Measurements from ENCODE around the gene ARID5B.

ARID5B gene

DNA sequence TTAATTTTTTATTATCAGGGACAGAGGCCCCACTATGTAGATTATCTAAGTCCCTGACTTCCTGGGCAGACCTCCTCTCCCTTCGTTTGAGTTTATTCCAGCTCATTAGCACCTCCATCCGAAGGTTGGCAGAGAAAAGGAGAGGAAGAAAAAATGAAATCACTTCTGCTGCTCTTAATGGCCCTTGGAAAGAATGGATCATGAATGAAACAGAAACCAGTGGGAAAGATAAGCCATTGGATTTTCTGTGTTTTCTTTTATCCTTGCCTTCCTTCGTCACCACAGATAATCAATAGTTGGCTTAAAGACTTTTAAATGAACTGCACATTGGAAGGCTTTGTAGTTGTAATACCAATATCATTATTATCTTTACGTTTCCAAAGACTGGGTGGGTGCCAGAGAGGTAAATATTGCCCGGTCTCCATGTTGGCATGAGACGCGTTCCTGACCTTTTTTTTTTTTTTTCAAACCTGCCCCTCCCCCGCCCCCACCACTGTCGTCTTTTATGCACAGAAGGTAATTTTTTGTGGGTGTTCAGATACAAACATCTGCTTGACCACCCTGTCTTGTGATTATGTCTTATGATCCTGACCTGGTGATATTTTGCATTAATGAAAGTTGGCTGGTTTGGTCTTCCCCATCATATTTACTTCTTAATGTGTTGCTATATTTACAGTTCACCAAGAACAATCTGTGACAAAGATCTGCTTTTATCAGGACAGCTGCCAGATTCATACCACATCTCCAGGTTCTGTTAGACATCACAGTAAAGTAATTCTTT, 116.8 kb downstream of the ARID5B start:
- TF ChIP-seq GATA3 (IDR thresholded peaks at IDR 0.05; ENCODE audit: low read depth, low read length), result no peak
- TF ChIP-seq GATA2 (IDR thresholded peaks at IDR 0.05; ENCODE audit: low read depth, low read length), result no peak

DNA sequence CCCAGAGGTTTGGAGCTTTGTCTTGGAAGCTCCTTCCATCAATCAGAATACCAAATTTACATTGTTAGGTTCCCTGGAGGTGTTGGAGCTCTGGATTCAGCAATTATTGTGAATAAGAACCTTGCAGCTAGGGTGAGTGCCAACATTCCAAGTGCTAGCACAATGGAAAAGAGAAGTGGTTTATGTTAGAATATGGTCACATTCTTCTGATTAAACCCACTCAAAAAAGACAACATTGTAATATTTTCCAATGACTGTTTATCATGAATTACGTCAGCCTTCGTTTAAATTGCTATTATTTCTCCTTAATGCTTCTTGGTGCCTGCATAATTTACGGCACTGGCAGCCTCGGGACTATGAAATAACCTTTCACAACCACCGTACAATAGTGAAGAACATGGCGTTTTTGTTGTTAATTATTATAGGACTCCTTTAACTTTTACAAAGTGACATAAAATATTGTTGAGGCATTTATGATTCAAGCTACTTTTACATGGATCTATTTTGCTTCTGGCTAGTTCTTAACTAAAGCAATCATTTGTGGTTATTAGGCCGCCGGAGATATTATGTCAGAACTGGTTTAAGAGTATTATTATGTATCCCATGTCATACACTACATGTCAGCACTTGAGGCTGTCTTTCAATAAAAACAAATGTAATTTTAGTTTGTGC, 117.7 kb downstream of the ARID5B start:
- TF ChIP-seq GATA3 (IDR thresholded peaks at IDR 0.05; ENCODE audit: low read depth, low read length) (no peak), GATA2 (IDR thresholded peaks at IDR 0.05; ENCODE audit: low read depth, low read length) (no peak)

DNA sequence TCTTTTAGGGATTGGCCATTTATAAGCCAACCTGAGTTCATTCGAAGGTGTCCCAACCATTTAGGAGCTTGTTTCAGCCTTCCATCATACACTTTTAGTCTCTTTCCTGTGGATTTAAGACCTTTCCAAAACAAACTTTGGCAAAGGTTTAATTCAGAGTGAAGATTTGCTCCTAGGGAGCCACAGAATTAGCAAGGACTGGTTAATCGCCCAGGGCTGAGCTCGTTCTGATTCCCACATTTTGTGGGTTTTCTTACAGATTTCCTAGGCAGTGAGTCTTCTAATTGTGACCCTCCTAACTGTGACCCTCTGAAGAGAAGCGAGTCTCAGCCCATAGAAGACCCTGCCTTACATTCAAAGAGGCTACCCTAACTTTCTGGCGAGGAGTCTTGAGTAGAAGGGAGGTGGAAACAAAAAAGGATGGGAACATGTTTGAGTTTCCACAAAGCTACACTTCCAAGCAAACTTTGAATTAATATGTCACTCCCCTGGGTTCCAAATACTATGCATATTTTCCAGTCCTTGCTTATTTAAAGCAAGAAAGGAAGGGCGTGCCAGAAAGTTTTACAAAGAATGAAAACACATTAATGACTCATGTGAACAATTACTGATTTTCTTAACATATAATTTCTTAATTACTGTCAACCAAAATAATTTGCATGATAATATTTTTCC, 118.3 kb downstream of the ARID5B start:
- TF ChIP-seq GATA3 (IDR thresholded peaks at IDR 0.05; ENCODE audit: low read depth, low read length) (no peak), GATA2 (IDR thresholded peaks at IDR 0.05; ENCODE audit: low read depth, low read length) (no peak)

DNA sequence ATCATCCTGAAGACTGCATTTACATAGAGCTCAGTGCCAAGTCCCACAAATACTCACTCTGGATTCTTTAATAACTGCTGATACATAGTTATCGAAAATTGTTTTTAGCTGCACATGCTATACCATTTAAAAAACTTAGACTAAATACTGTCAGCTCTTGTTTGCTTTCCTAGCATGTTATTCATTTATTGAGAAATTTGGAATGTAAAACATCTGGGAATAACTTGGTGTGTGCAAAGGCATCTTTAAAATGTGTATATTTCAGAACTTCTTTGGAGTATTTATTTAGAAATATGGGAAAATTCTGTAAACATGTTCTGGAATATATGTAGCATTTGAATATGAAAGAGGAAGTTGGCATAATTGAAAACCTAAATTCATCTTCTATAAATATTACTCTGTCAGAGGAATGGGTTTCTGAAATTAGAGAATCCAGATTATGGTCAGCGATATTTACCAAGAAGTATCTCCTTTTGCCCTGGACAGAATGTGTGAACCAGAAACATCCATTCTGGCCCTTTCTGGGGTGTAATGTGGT, 119.7 kb downstream of the ARID5B start:
- no peak for TF ChIP-seq GATA3 (IDR thresholded peaks at IDR 0.05; ENCODE audit: low read depth, low read length)

DNA sequence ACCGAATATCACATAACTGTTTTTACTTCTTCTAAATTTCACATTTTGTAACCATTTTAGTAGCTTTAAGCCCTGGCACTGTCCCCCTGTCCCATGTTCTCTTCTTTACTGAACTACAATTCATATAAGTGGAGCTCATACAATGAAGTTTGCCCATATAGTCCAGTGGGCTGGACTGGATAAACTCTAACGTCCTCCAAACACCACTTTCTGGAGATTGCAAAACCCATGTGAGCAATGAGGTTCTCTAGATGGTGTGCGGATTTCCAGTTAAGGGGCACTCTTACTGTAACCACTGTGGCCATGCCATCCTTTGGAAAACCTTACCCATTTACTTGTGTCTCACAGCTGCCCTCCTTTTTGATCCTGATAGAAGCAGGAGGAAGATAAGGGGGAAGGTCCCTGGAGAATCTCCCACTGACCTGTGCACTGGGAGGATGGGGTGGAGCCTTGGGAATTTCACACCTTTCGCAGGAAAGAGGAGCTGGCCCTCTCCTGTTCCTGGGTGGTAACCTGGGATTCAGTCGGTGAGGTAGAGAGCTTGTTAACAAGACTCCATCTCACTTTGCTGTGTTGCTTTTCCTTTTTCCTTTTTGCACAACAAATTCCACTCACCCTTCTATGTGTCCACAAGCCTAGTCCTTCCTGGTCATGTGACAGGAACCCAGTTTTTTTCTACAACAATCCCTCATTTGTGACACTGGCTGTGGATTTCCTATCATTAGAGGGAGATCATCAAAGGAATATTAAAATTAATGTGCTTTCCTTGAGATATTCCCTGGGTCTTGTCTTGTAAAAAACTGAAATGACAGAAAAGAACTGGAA, 120.7 kb downstream of the ARID5B start:
- no peak for TF ChIP-seq GATA2 (IDR thresholded peaks at IDR 0.05; ENCODE audit: low read depth, low read length)
- TF ChIP-seq GATA3 (IDR thresholded peaks at IDR 0.05; ENCODE audit: low read depth, low read length), result no peak

DNA sequence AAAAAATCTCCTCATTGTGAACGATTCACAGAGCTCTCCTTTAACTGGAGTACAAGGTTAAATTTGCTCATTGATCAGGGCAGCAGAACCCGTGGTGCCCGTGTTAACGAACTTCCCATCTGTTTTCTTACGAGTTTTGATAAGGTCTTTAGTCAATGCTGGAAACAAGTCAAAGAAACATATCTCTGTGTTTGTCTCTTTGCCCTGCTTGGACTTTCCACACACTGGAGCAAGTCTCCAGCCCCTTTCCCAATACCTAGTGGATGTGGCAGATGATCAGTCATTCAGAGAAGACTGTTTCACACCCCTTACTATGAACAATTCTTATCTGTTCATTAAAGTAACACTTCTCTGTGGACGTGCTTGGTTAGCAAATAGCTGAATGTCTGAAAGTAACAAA, 121.3 kb downstream of the ARID5B start:
- TF ChIP-seq GATA2 (IDR thresholded peaks at IDR 0.05; ENCODE audit: low read depth, low read length) (no peak), GATA3 (IDR thresholded peaks at IDR 0.05; ENCODE audit: low read depth, low read length) (no peak)

DNA sequence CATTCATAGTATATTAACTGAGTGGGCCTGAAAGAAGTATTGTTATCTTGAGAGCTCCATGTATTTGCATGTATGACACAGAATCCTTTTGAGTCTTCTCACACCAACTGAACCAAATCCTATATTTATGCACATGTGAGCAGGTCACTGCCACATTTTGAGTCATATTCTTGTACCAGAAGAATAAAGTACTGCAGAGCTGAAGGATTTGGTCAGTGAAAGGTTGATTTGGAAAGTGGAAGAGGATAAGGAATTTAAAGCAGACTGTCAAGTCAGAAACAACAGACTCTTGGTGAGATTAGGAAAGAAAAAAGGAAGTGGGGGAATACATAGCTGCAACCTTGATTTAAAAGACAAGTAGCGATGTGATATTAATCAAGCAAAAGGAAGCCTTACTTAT, 121.8 kb downstream of the ARID5B start:
- no peak for TF ChIP-seq GATA2 (IDR thresholded peaks at IDR 0.05; ENCODE audit: low read depth, low read length)
- TF ChIP-seq GATA3 (IDR thresholded peaks at IDR 0.05; ENCODE audit: low read depth, low read length), result no peak

DNA sequence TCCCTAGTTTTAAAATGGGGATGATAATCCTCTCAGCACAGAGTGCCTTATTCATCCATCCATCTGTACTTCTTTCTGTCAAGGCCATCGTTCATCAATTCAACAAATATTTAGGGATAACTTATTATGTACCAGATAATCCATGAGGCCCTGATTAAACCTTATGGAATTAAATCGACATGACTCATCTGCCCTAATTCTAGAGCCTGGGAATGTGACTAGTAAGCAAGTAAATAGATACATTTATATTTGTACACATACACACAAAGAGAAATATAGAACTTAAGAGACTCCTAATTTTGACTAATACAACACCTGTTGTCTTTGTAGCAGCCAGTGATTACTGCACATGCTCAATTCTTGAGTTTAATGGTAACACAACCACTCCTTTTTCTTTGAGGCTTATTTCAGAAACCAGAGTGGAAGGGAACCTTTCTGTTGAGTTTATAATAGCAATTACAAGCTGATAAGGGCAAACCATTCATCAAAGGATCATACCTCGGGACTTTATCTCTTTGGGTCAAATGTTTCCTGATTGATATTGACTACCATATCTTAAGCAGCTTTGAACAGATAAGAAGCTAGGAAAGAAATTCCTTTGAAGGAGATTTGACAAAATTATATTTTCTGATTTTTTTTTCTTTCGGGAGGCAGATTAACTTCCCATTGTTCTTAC, 122.7 kb downstream of the ARID5B start:
- no peak for TF ChIP-seq GATA2 (IDR thresholded peaks at IDR 0.05; ENCODE audit: low read depth, low read length)
- no peak for TF ChIP-seq GATA3 (IDR thresholded peaks at IDR 0.05; ENCODE audit: low read depth, low read length)

DNA sequence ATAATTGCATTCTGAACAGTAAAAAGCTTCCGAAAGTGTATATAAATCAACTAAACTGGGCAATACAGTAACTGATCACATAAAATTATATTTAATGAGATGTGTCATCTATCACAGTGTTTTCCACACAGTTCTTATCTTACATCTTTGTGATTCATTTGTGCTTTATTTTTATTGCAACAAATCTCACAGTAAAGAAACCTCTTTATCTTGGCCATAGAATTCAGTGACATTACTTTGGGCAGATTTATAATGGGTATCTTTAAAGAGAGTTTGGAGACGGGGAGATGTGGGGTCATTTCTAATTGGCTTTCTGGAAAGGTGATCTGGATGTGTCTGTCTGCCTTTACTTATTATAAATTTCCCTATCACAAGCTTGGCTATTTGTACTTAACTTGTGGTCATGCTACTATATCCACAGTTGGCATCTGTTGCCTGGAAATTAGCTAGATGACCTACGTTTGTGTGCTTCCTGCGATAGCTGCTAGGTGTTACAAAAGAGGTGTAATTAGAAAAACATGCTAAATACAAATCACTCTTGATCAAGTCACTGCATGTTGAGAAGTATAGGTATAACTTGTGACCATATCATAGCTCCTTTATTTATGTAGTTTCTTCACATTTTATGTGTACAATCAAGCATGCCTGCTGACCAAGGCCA, 123.8 kb downstream of the ARID5B start:
- TF ChIP-seq GATA3 (IDR thresholded peaks at IDR 0.05; ENCODE audit: low read depth, low read length) (no peak), GATA2 (IDR thresholded peaks at IDR 0.05; ENCODE audit: low read depth, low read length) (no peak)

DNA sequence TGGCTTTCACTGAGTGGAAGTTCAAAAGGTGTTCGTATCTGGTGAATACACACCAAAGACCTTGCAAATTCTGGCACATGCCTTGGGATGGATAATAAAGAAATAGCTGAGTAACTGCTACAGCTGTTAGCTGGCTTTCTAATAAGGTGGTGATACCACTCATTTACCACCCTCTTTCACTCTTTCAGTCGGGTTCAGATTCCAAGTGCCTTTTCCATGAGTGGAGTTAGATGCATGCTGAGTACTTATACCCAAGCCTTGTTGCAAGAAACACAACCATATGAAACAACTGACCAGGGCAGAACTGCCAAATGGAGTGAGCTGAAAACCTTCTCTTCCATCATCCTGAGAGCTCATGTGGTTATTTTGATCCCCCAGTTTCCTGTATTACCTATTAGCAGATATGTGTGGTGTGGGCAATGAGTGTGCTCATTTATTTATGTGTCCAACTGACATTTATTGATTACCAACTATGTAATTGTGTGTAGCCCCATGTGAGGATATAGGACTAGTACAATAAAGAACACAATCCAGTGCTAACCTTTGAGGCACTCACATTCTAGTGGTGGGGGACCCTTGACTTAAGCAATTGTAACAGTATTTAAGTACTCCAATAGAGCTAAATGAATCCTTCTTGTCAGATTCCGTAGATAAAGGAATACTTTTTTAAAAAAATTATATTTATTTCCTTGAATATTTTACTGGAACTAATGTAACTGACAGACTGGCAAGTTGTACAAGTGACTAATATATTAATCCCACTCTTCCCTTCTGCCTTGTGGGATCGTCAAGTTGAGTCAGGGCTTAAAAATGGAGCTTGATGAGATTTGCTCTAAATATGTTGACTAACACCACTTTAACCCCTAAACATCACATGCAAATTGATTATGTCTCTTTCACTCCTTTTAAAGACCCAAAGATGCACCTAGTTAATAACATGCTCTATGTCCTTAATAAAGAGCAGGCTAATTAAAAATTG, 124.7 kb downstream of the ARID5B start:
- TF ChIP-seq GATA2 (IDR thresholded peaks at IDR 0.05; ENCODE audit: low read depth, low read length) (no peak), GATA3 (IDR thresholded peaks at IDR 0.05; ENCODE audit: low read depth, low read length) (no peak)

DNA sequence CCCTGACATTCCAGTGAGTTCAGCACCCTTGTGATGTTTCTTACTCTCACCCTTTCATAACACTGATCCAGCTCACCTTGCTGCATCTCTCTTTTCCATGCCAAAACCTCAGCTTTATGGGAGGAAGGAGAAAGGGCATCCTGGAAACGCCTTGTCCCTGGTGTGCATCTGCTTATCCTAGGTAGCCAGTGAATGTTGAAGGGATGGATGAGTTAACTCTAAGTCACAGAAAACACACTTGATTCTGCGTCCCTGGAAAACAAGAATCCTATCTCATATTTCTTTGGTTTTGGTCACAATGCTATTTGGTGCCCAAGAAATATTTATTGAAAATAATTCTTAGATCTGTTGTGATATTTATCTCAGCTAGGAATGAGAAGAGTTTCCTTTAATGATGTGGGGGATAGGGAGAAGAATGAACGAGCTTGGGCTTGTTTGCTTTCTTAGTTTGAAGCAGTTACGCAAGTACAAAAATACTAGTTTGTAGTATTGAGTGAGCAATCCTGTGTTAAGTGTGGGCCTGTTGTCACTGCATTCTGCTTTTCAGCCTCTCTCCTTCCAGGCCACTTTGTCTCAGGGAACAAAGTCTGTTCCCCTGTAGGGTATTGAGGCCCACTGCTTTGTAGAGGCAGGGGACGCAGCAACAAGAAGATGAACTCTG, 126.5 kb downstream of the ARID5B start:
- TF ChIP-seq GATA2 (IDR thresholded peaks at IDR 0.05; ENCODE audit: low read depth, low read length), result no peak
- TF ChIP-seq GATA3 (IDR thresholded peaks at IDR 0.05; ENCODE audit: low read depth, low read length), result no peak
